HCT116 (cell line): ENCODE results near the gene SLC16A5. TPM values are rescaled to one million over a fixed set of nuclear protein-coding genes. Genes with fewer than 3 reads are reported as not detected.

Experiments
- ATAC-seq: fragments of 200-7000 bp; cut with Tn5 transposase; 2 replicates; pipeline ENCODE4 v1.9.1; 2020; ENCODE audit warnings: mild to moderate bottlenecking, moderate library complexity
- BruUV-seq: library from RNA; stranded (reverse); fragments of 400-500 nt; replicated peaks from 2 replicates; lab custom pipeline; 2021; lab: Mats Ljungman, UMichigan
- CTCF ChIA-PET: fragments of 300-600 bp; sonication (Branson Sonifier 250); formaldehyde crosslinking; loops from one replicate; lab custom pipeline; 2021; ENCODE audit warnings: antibody characterized with exemption; lab: Charles Lee
- POLR2A ChIA-PET: fragments of 300-600, 350-600 bp; sonication (Branson Sonifier 250); formaldehyde crosslinking; loops from one replicate; lab custom pipeline; 2021; ENCODE audit warnings: antibody characterized with exemption; lab: Charles Lee
- RAD21 ChIA-PET, 2 experiments: fragments of 300-600 bp; sonication (Branson Sonifier 250); formaldehyde crosslinking; loops; one replicate each; lab custom pipeline; 2023; ENCODE audit warnings: low total read pairs in 2 of 2; ENCODE audit not compliant: uncharacterized antibody in 2 of 2, unreplicated experiment in 2 of 2, low non-redundant PET in 1 of 2; lab: Charles Lee
- DNase-seq: peaks from one replicate; pipeline ENCODE4 v3.0.0-alpha.2; 2010; ENCODE audit warnings: low read depth, low spot score
- H2AFZ ChIP-seq: fragments of 200-600 bp; shearing (Covaris generic), sonication (generic); 2 replicates; pipeline ENCODE4 v1.6.1; 2017; ENCODE audit warnings: low read depth, mixed run types, mixed read lengths, antibody characterized with exemption, low read length; ENCODE audit not compliant: poor library complexity, severe bottlenecking
- H3K27ac ChIP-seq: 2 replicates; pipeline ENCODE4 v1.5.1; 2012; ENCODE audit warnings: low read depth, low read length
- H3K27me3 ChIP-seq: fragments of 200-600 bp; sonication (generic); 2 replicates; pipeline ENCODE4 v1.6.1; 2016; ENCODE audit warnings: mixed run types, low read length, mixed read lengths; ENCODE audit not compliant: insufficient read depth
- H3K36me3 ChIP-seq, 2 experiments: fragments of 200-500 bp in 1 of 2; fragments of 200-600 bp in 1 of 2; sonication (Bioruptor generic) in 1 of 2; sonication (generic) in 1 of 2; 2 replicates each; pipeline versions ENCODE4 v1.5.1 to v1.6.1; 2014 to 2016; ENCODE audit warnings: low read length in 2 of 2, inconsistent platforms in 1 of 2, mixed read lengths in 1 of 2, mixed run types in 1 of 2; ENCODE audit not compliant: insufficient read depth in 2 of 2, control insufficient read depth in 1 of 2
- H3K4me1 ChIP-seq, 2 experiments: fragments of 200-600 bp in 1 of 2; sonication (generic) in 1 of 2; 2 replicates each; pipeline versions ENCODE4 v1.5.1 to v1.6.1; 2012 to 2017; ENCODE audit warnings: low read length in 2 of 2, inconsistent platforms in 1 of 2, mild to moderate bottlenecking in 1 of 2, mixed read lengths in 1 of 2, mixed run types in 1 of 2, moderate library complexity in 1 of 2; ENCODE audit not compliant: insufficient read depth in 2 of 2, control insufficient read depth in 1 of 2
- H3K4me2 ChIP-seq: fragments of 200-600 bp; sonication (generic); 2 replicates; pipeline ENCODE4 v1.6.1; 2017; ENCODE audit warnings: mixed run types, low read length, mixed read lengths
- H3K4me3 ChIP-seq, 2 experiments: fragments of 200-600 bp in 1 of 2; sonication (generic) in 1 of 2; replicated peaks in 1 of 2; 2 replicates each; pipeline ENCODE4 v1.5.1; 2011 to 2016; ENCODE audit warnings: low read length in 2 of 2, control low read depth in 1 of 2, low read depth in 1 of 2, mild to moderate bottlenecking in 1 of 2, mixed read lengths in 1 of 2, mixed run types in 1 of 2
- H3K79me2 ChIP-seq: fragments of 200-600 bp; sonication (generic); 2 replicates; pipeline ENCODE4 v1.6.1; 2017; ENCODE audit warnings: mild to moderate bottlenecking, mixed run types, low read length, moderate library complexity, mixed read lengths; ENCODE audit not compliant: insufficient read depth
- H3K9ac ChIP-seq: fragments of 200-600 bp; sonication (generic); 2 replicates; pipeline ENCODE4 v1.6.1; 2016; ENCODE audit warnings: low read length, mixed read lengths
- H3K9me2 ChIP-seq: fragments of 200-600 bp; sonication (generic), shearing (Covaris generic); 2 replicates; pipeline ENCODE4 v1.6.1; 2017; ENCODE audit warnings: mixed run types, mild to moderate bottlenecking, moderate library complexity; ENCODE audit not compliant: insufficient read depth
- H3K9me3 ChIP-seq, 2 experiments: fragments of 200-500 bp in 1 of 2; fragments of 200-600 bp in 1 of 2; sonication (Bioruptor generic) in 1 of 2; sonication (generic) in 1 of 2; 2 replicates each; pipeline ENCODE4 v1.6.1; 2014 to 2017; ENCODE audit warnings: low read length in 2 of 2, mixed read lengths in 2 of 2, inconsistent platforms in 1 of 2, low read depth in 1 of 2, mild to moderate bottlenecking in 1 of 2, mixed run types in 1 of 2, moderate library complexity in 1 of 2; ENCODE audit not compliant: control insufficient read depth in 1 of 2, insufficient read depth in 1 of 2
- H4K20me1 ChIP-seq: fragments of 200-600 bp; sonication (generic), shearing (Covaris generic); 2 replicates; pipeline ENCODE4 v1.6.1; 2017; ENCODE audit warnings: mixed run types, mild to moderate bottlenecking, moderate library complexity; ENCODE audit not compliant: insufficient read depth
- CBX3 ChIP-seq: IDR thresholded peaks from 2 replicates; pipeline ENCODE4 v1.6.1; 2012; ENCODE audit warnings: low read depth
- CEBPB ChIP-seq: IDR thresholded peaks from 2 replicates; pipeline ENCODE4 v1.6.1; 2012; ENCODE audit warnings: low read depth
- EGR1 ChIP-seq: IDR thresholded peaks from 2 replicates; pipeline ENCODE4 v1.6.1; 2012; ENCODE audit warnings: low read depth
- ELF1 ChIP-seq: IDR thresholded peaks from 2 replicates; pipeline ENCODE4 v1.6.1; 2012; ENCODE audit warnings: low read depth, borderline replicate concordance
- EZH2 ChIP-seq: fragments of 200-600 bp; sonication (generic); IDR thresholded peaks from 2 replicates; pipeline ENCODE4 v1.6.1; 2017; ENCODE audit warnings: antibody characterized with exemption, mixed run types
- EZH2phosphoT487 ChIP-seq: fragments of 200-600 bp; IDR thresholded peaks from 2 replicates; pipeline ENCODE4 v1.6.1; 2018; ENCODE audit warnings: antibody characterized with exemption, borderline replicate concordance
- JUND ChIP-seq: IDR thresholded peaks from 2 replicates; pipeline ENCODE4 v1.6.1; 2012
- POLR2A ChIP-seq: IDR thresholded peaks from 2 replicates; pipeline ENCODE4 v1.7.0; 2011; ENCODE audit warnings: borderline replicate concordance; ENCODE audit not compliant: insufficient read depth, insufficient read length; ENCODE audit errors: extremely low read depth
- RAD21 ChIP-seq: IDR thresholded peaks from 2 replicates; pipeline ENCODE4 v1.6.1; 2012; ENCODE audit warnings: low read depth, mild to moderate bottlenecking
- SIN3A ChIP-seq: IDR thresholded peaks from 2 replicates; pipeline ENCODE4 v1.6.1; 2012; ENCODE audit warnings: low read depth
- SP1 ChIP-seq: IDR thresholded peaks from 2 replicates; pipeline ENCODE4 v1.6.1; 2012; ENCODE audit warnings: low read depth
- SRF ChIP-seq: IDR thresholded peaks from 2 replicates; pipeline ENCODE4 v1.6.1; 2012; ENCODE audit warnings: low read depth
- YY1 ChIP-seq: IDR thresholded peaks from 2 replicates; pipeline ENCODE4 v1.6.1; 2011; ENCODE audit warnings: low read length, low read depth, moderate library complexity, mild to moderate bottlenecking; ENCODE audit not compliant: insufficient replicate concordance; ENCODE audit errors: extremely low read depth
- ZFX ChIP-seq: fragments of 450-650 bp; IDR thresholded peaks from 2 replicates; pipeline ENCODE4 v1.6.1; 2017
- intact Hi-C: fragments of 100-400 bp; cut with micrococcal nuclease; formaldehyde crosslinking; loops from 2 replicates; pipeline ENCODE4 v1.10.0; 2022
- total RNA-seq: library from RNA; stranded (reverse); gene quantifications from one replicate; pipeline ENCODE4 v1.2.1, GENCODE V29; 2021; ENCODE audit not compliant: unreplicated experiment
- TF ChIP-seq, protein P1 (sequence below): IDR thresholded peaks from 2 replicates; pipeline ENCODE4 v1.6.1; 2012; ENCODE audit warnings: low read depth
- TF ChIP-seq, protein P2 (sequence below): IDR thresholded peaks from 2 replicates; pipeline ENCODE4 v1.6.1; 2012
- TF ChIP-seq, protein P3 (sequence below): IDR thresholded peaks from 2 replicates; pipeline ENCODE4 v1.6.1; 2012
- TF ChIP-seq, protein P4 (sequence below), 3 experiments: fragments of 200-600 bp in 1 of 3; sonication (generic) in 1 of 3; IDR thresholded peaks in 2 of 3; conservative IDR thresholded peaks in 1 of 3; 2 replicates each; pipeline ENCODE4 v1.5.1; 2012 to 2017; ENCODE audit warnings: low read depth in 2 of 3, low read length in 2 of 3, antibody characterized with exemption in 1 of 3, borderline replicate concordance in 1 of 3, control low read depth in 1 of 3, mild to moderate bottlenecking in 1 of 3, mixed read lengths in 1 of 3, mixed run types in 1 of 3, moderate library complexity in 1 of 3; ENCODE audit not compliant: insufficient read depth in 1 of 3

Gene SLC16A5
- total RNA-seq, 1 experiment from 2014 or later = 79.3 TPM

DNA sequence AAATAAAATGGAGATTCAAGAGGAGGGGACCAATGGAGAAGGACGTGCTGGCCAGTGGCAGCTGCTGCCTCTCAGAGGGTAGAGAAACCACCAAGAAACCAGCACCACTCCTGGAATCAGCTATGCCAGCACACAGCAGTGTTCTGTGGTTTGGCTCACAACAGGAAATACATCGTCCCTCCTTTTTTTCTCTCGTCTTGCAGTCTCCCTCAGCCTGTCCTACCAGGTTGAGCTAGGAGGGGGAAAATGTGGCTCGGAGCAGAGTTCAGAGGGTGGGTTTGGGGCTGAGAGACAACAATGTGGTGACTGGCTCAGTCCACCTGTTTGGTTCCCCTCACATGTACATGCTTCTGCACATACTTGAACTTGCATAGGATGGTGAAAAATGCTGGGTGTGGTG, 19.9 kb upstream of the SLC16A5 start:
- no TSS peak for BruUV-seq
- TF ChIP-seq SRF (no peak), ZFX (no peak), SP1 (no peak), RAD21 (no peak), POLR2A (no peak), YY1 (no peak), EGR1 (no peak), CBX3 (no peak), ELF1 (no peak), EZH2phosphoT487 (no peak), SIN3A (no peak), EZH2 (no peak), CEBPB (no peak), JUND (no peak)
- TF ChIP-seq, protein P1, sequence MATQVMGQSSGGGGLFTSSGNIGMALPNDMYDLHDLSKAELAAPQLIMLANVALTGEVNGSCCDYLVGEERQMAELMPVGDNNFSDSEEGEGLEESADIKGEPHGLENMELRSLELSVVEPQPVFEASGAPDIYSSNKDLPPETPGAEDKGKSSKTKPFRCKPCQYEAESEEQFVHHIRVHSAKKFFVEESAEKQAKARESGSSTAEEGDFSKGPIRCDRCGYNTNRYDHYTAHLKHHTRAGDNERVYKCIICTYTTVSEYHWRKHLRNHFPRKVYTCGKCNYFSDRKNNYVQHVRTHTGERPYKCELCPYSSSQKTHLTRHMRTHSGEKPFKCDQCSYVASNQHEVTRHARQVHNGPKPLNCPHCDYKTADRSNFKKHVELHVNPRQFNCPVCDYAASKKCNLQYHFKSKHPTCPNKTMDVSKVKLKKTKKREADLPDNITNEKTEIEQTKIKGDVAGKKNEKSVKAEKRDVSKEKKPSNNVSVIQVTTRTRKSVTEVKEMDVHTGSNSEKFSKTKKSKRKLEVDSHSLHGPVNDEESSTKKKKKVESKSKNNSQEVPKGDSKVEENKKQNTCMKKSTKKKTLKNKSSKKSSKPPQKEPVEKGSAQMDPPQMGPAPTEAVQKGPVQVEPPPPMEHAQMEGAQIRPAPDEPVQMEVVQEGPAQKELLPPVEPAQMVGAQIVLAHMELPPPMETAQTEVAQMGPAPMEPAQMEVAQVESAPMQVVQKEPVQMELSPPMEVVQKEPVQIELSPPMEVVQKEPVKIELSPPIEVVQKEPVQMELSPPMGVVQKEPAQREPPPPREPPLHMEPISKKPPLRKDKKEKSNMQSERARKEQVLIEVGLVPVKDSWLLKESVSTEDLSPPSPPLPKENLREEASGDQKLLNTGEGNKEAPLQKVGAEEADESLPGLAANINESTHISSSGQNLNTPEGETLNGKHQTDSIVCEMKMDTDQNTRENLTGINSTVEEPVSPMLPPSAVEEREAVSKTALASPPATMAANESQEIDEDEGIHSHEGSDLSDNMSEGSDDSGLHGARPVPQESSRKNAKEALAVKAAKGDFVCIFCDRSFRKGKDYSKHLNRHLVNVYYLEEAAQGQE = no peak
- TF ChIP-seq, protein P2, sequence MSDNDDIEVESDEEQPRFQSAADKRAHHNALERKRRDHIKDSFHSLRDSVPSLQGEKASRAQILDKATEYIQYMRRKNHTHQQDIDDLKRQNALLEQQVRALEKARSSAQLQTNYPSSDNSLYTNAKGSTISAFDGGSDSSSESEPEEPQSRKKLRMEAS = no peak
- TF ChIP-seq, protein P3, sequence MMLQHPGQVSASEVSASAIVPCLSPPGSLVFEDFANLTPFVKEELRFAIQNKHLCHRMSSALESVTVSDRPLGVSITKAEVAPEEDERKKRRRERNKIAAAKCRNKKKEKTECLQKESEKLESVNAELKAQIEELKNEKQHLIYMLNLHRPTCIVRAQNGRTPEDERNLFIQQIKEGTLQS = no peak
- TF ChIP-seq, protein P4, sequence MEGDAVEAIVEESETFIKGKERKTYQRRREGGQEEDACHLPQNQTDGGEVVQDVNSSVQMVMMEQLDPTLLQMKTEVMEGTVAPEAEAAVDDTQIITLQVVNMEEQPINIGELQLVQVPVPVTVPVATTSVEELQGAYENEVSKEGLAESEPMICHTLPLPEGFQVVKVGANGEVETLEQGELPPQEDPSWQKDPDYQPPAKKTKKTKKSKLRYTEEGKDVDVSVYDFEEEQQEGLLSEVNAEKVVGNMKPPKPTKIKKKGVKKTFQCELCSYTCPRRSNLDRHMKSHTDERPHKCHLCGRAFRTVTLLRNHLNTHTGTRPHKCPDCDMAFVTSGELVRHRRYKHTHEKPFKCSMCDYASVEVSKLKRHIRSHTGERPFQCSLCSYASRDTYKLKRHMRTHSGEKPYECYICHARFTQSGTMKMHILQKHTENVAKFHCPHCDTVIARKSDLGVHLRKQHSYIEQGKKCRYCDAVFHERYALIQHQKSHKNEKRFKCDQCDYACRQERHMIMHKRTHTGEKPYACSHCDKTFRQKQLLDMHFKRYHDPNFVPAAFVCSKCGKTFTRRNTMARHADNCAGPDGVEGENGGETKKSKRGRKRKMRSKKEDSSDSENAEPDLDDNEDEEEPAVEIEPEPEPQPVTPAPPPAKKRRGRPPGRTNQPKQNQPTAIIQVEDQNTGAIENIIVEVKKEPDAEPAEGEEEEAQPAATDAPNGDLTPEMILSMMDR (IDR thresholded peaks at IDR 0.05 in 2 of 3, conservative IDR thresholded peaks at IDR 0.05 in 1 of 3; ENCODE audit: borderline replicate concordance in 1 of 3, insufficient read depth in 1 of 3, low read depth in 2 of 3, low read length in 2 of 3) = no peak
- no peak overlapping the region for H2AFZ ChIP-seq
- intact Hi-C loops = no loop called here
- no peak overlapping the region for H3K4me3 ChIP-seq
- no peaks in the 10 kb centered on the region for H3K9me3 ChIP-seq
- RAD21 ChIA-PET = interaction anchor here in 1 of 2 experiments (0.5 kb wide), 1 partner anchor 43 kb away, joined by 3 read pairs; no protein-coding TSS in a partner anchor
- POLR2A ChIA-PET = no interaction called here
- H3K9me2 ChIP-seq = no peaks in the 10 kb centered on the region
- H3K4me2 ChIP-seq = no peak overlapping the region
- ATAC-seq (no peak), DNase-seq (no peak)
- peaks cover 10 to 24% of the 10 kb centered on the region in 2 experiments; a peak in 3 of 4 replicates for H3K36me3 ChIP-seq
- H3K4me1 ChIP-seq = peaks cover 7 to 10% of the 10 kb centered on the region in 2 experiments; a peak in 3 of 4 replicates
- H3K27me3 ChIP-seq = no peaks in the 10 kb centered on the region
- no peak overlapping the region for H3K9ac ChIP-seq
- CTCF ChIA-PET = interaction anchor here (0.7 to 2.8 kb wide), 3 partner anchors 11 to 46 kb away, joined by 3 to 12 read pairs (median 7); no protein-coding TSS in a partner anchor
- H3K79me2 ChIP-seq = no peaks in the 10 kb centered on the region
- H3K27ac ChIP-seq = no peak overlapping the region
- H4K20me1 ChIP-seq = no peaks in the 10 kb centered on the region
